ENCODE results near the gene TRIM5. TPM values are rescaled to one million over a fixed set of nuclear protein-coding genes. Genes with fewer than 3 reads are reported as not detected.

TRIM5 gene
- total and polyA plus RNA-seq, 12 donors, result 3.1 to 12.6 (median 7.3) TPM

- H3K27ac ChIP-seq, result no peak overlapping the region
- ATAC-seq (no peak), DNase-seq (no peak)
- H3K27me3 ChIP-seq, result no peaks in the 10 kb centered on the region
- TF ChIP-seq CTCF (IDR thresholded peaks at IDR 0.05), result no peak
- 87 to 91% methylated on average over 2 of the region's 2 CpGs for WGBS, 2 donors
- peaks cover 0 to 2% (median 0%) of the 10 kb centered on the region in 9 donors for H3K4me1 ChIP-seq
- H3K4me3 ChIP-seq, result no peak overlapping the region
- intact Hi-C loops (cut with DNase I), result no loop called here
- no peaks in the 10 kb centered on the region for H3K9me3 ChIP-seq
- H3K36me3 ChIP-seq, result peaks cover 0 to 40% (median 12%) of the 10 kb centered on the region in 9 donors
Measured at GRCh38 chr11:5631417-5631816, 53.5 kb downstream of the TRIM5 start.

GRCh38 chr11:5626196-5626595 is 58.7 kb downstream of the TRIM5 start:
- no peak for TF ChIP-seq CTCF (IDR thresholded peaks at IDR 0.05)
- intact Hi-C loops (cut with DNase I), result loop anchor here in 1 of 10 donors (10.0 kb wide), 1 partner anchor 59 kb away; the partner anchor contains the start of genes TRIM22 and TRIM5
- H3K27me3 ChIP-seq, result no peaks in the 10 kb centered on the region
- ATAC-seq (no peak), DNase-seq (no peak)
- no peaks in the 10 kb centered on the region for H3K36me3 ChIP-seq
- H3K4me3 ChIP-seq, result peak overlapping the region in 2 of 10 donors; percentile 53 to 66
- 84 to 87% methylated on average over 5 of the region's 5 CpGs for WGBS, 2 donors
- H3K4me1 ChIP-seq, result peaks cover 0 to 32% (median 17%) of the 10 kb centered on the region in 9 donors
- H3K9me3 ChIP-seq, result no peaks in the 10 kb centered on the region
- no peak overlapping the region for H3K27ac ChIP-seq

GRCh38 chr11:5625281-5625680 is 59.6 kb downstream of the TRIM5 start:
- Histone ChIP-seq H3K27ac (peak overlapping the region; percentile 1 to 90 (median 78)), H3K36me3 (no peaks in the 10 kb centered on the region), H3K27me3 (no peaks in the 10 kb centered on the region), H3K4me1 (peaks cover 0 to 41% (median 25%) of the 10 kb centered on the region in 9 donors), H3K9me3 (no peaks in the 10 kb centered on the region), H3K4me3 (peak overlapping the region; percentile 35 to 66 (median 58))
- intact Hi-C loops (cut with DNase I), result loop anchor here in 3 of 10 donors (2.0 to 10.0 kb wide), 2 partner anchors 60 kb away; partner anchors contain the start of genes TRIM5 (in 3 of the 3) and TRIM22 (in 1 of the 3)
- ATAC-seq, result peak in 2 of 8 donors; percentile 7 to 10
- WGBS, 2 donors, result 3 to 7% methylated on average over 4 of the region's 4 CpGs
- no peak for TF ChIP-seq CTCF (IDR thresholded peaks at IDR 0.05)
- no peak for DNase-seq

- Histone ChIP-seq H3K27me3 (no peaks in the 10 kb centered on the region), H3K4me1 (peaks cover 0 to 42% (median 25%) of the 10 kb centered on the region in 9 donors), H3K27ac (peak within 1 kb of the TSS; percentile 1 to 90 (median 78)), H3K9me3 (no peaks in the 10 kb centered on the region), H3K4me3 (peak within 1 kb of the TSS; percentile 35 to 66 (median 58)), H3K36me3 (no peaks in the 10 kb centered on the region)
- 26 to 28% methylated on average over 7 of the region's 7 CpGs for WGBS, 2 donors
- no peak for TF ChIP-seq CTCF (IDR thresholded peaks at IDR 0.05)
- intact Hi-C loops (cut with DNase I), result loop anchor here in 3 of 10 donors (2.0 to 10.0 kb wide), 2 partner anchors 60 kb away; partner anchors contain the start of genes TRIM5 (in 3 of the 3) and TRIM22 (in 1 of the 3)
- ATAC-seq, result peak; percentile 85 to 96 (median 94)
- peak in 1 of 2 donors; percentile 65 for DNase-seq
Measured at GRCh38 chr11:5624489-5625279, 60.2 kb downstream of the TRIM5 start, which contains the start of gene TRIM34. Gene TRIM34, plus strand, starts transcription at chr11:5625001. Its CDS starts 7,331 bp downstream, at chr11:5632332.
